Chondrocyte (in vitro differentiated cells): Measurements from ENCODE around the gene SERPINA3. TPM values are rescaled to one million over a fixed set of nuclear protein-coding genes. Genes with fewer than 3 reads are reported as not detected.
"Not testable (repeated sequence)": the region's sequence is repeated elsewhere in the genome, so short reads cannot be mapped to it uniquely, and the experiment has no call there.

Experiments used
- DNase-seq: peaks from one replicate; pipeline ENCODE4 v3.0.0; 2021; ENCODE audit warnings: mixed read lengths, low spot score
- H3K27ac Mint-ChIP-seq: one replicate; pipeline ENCODE4 v1.8.0; 2021; ENCODE audit warnings: mild to moderate bottlenecking, moderate library complexity, mixed read lengths; ENCODE audit not compliant: unreplicated experiment
- H3K27me3 Mint-ChIP-seq: 2 replicates; pipeline ENCODE4 v1.8.0; 2021; ENCODE audit warnings: low read depth, mixed read lengths
- H3K36me3 Mint-ChIP-seq: 2 replicates; pipeline ENCODE4 v1.8.0; 2021; ENCODE audit warnings: low read depth, mixed read lengths
- H3K4me1 Mint-ChIP-seq: 2 replicates; pipeline ENCODE4 v1.8.0; 2021; ENCODE audit warnings: low read depth, mild to moderate bottlenecking, mixed read lengths
- H3K4me3 Mint-ChIP-seq: one replicate; pipeline ENCODE4 v1.8.0; 2021; ENCODE audit warnings: mild to moderate bottlenecking, moderate library complexity, mixed read lengths; ENCODE audit not compliant: unreplicated experiment
- H3K9me3 Mint-ChIP-seq: 2 replicates; pipeline ENCODE4 v1.8.0; 2021; ENCODE audit warnings: low read depth, mixed read lengths
- CTCF ChIP-seq: fragments of 200-600 bp; sonication (generic); IDR thresholded peaks from 2 replicates; pipeline ENCODE4 v1.5.0; 2021; ENCODE audit warnings: antibody characterized with exemption, mild to moderate bottlenecking, moderate library complexity
- total RNA-seq: library from RNA; stranded (reverse); gene quantifications from 3 replicates; pipeline ENCODE4 v1.2.1, GENCODE V29; 2021

Gene SERPINA3
- total RNA-seq, 1 donor from 2014 or later, result 3.6 TPM

GRCh38 chr14:94631536-94632304 lies 19.5 kb downstream of the SERPINA3 start:
- H3K27me3 Mint-ChIP-seq, result peaks cover 17% of the 10 kb centered on the region
- H3K27ac Mint-ChIP-seq, result no peak overlapping the region
- peaks cover 12% of the 10 kb centered on the region for H3K9me3 Mint-ChIP-seq
- no peak for TF ChIP-seq CTCF
- H3K36me3 Mint-ChIP-seq, result no peaks in the 10 kb centered on the region
- H3K4me1 Mint-ChIP-seq, result no peaks in the 10 kb centered on the region
- no peak overlapping the region for H3K4me3 Mint-ChIP-seq
- no peak for DNase-seq

GRCh38 chr14:94632305-94632590 lies 20.1 kb downstream of the SERPINA3 start:
- Mint-ChIP-seq H3K4me3 (no peak overlapping the region), H3K9me3 (peaks cover 12% of the 10 kb centered on the region), H3K4me1 (no peaks in the 10 kb centered on the region), H3K27me3 (peaks cover 17% of the 10 kb centered on the region), H3K36me3 (no peaks in the 10 kb centered on the region), H3K27ac (no peak overlapping the region)
- no peak for DNase-seq
- no peak for TF ChIP-seq CTCF

DNA sequence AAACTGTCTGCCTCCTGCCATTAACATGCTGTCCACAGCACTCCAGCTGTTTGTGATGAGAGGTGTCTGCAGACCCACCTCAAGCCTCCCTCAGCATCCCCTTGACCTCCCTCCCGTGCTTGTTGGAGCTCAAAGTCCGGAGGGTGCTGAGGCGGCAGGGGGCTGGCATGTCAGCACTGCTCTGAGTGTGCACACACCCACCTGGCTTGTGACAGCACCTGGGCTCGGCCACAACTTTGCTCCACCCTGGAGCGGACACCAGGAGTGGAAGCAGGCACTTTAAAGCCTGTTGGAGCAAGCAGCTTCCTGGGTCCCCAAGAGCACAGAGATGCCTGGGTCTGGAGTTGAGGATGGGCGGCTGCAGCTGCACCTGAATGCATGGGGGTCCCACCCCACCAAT lies 20.9 kb downstream of the SERPINA3 start:
- peaks cover 12% of the 10 kb centered on the region for H3K9me3 Mint-ChIP-seq

DNA sequence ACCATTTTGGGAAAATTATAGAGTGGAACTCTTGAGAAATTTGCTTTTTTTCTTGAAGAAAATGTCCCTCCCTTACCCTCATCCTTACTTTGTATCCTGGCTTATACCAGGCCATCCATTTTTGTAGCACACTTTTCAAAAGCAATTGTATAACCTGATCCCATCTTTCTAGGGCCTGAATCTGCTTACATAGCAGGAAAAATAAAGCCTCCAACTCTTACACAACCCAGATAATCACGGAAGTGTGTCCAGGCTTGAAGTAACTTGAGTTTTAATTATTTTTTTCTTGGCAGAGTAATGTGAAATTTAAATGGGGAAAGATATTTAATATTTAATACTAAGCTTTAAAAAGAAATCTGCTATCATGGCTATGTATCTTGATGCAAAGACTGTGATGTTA lies 23.0 kb downstream of the SERPINA3 start:
- H3K27ac Mint-ChIP-seq, result no peak overlapping the region
- peaks cover 13% of the 10 kb centered on the region for H3K9me3 Mint-ChIP-seq
- peaks cover 14% of the 10 kb centered on the region for H3K27me3 Mint-ChIP-seq
- DNase-seq, result no peak
- H3K4me3 Mint-ChIP-seq, result no peak overlapping the region
- no peak for TF ChIP-seq CTCF
- H3K4me1 Mint-ChIP-seq, result no peaks in the 10 kb centered on the region
- H3K36me3 Mint-ChIP-seq, result no peaks in the 10 kb centered on the region

More for the DNA sequence above, 20.9 kb downstream of the SERPINA3 start:
- Mint-ChIP-seq H3K4me1 (no peaks in the 10 kb centered on the region), H3K36me3 (no peaks in the 10 kb centered on the region), H3K4me3 (no peak overlapping the region), H3K27me3 (peaks cover 17% of the 10 kb centered on the region), H3K27ac (no peak overlapping the region)
- DNase-seq, result no peak
- no peak for TF ChIP-seq CTCF

- Mint-ChIP-seq H3K27ac (no peak overlapping the region), H3K36me3 (no peaks in the 10 kb centered on the region), H3K9me3 (peaks cover 2% of the 10 kb centered on the region), H3K4me1 (no peaks in the 10 kb centered on the region), H3K27me3 (peaks cover 11% of the 10 kb centered on the region), H3K4me3 (no peak overlapping the region)
- no peak for DNase-seq
- peak; percentile 52 for TF ChIP-seq CTCF
Observed at GRCh38 chr14:94636744-94637412, 24.7 kb downstream of the SERPINA3 start.

DNA sequence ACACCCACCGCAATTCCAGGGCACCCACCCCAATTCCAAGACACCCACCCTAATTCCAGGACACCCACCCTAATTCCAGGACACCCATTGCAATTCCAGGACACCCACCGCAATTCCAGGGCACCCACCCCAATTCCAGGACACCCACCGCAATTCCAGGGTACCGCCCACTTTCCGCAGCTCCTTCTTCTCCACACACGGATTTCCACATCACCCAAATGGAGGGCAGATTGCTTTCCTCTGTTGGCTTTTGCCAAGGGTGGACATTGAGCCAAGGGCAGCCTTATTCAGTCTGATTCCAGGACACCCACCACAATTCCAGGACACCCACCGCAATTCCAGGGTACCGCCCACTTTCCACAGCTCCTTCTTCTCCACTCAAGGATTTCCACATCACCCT lies 25.6 kb downstream of the SERPINA3 start:
- not testable (repeated sequence) for H3K36me3 Mint-ChIP-seq, H3K9me3 Mint-ChIP-seq, H3K4me3 Mint-ChIP-seq, H3K27ac Mint-ChIP-seq, H3K27me3 Mint-ChIP-seq, DNase-seq, H3K4me1 Mint-ChIP-seq
